ENCODE results near the gene GPR162. TPM values are rescaled to one million over a fixed set of nuclear protein-coding genes. Genes with fewer than 3 reads are reported as not detected.

Gene GPR162
- total and polyA plus RNA-seq, 4 donors, result 0.59 to 2.4 (median 1.7) TPM

- peak overlapping the region in 1 of 2 donors; percentile 29 for H3K27ac ChIP-seq (ENCODE audit: low read depth in 1 of 2, low read length in 2 of 2)
- no peak for DNase-seq (ENCODE audit: low spot score)
These were observed 29.0 kb upstream of the GPR162 start for GRCh38 chr12:6792522-6793201.

GRCh38 chr12:6795088-6795487 is 26.5 kb upstream of the GPR162 start:
- Histone ChIP-seq H3K9me3 (ENCODE audit: control insufficient read depth in 4 of 4, low read length in 3 of 4) (no peaks in the 10 kb centered on the region), H3K27me3 (ENCODE audit: control insufficient read depth in 4 of 4, insufficient read depth in 4 of 4, low read length in 3 of 4) (no peaks in the 10 kb centered on the region), H3K9ac (ENCODE audit: low read depth in 1 of 2, low read length in 2 of 2) (no peak overlapping the region), H3K4me3 (ENCODE audit: low read depth in 1 of 3, low read length in 3 of 3) (no peak overlapping the region), H3K27ac (ENCODE audit: low read depth in 1 of 2, low read length in 2 of 2) (no peak overlapping the region), H3K4me1 (ENCODE audit: control insufficient read depth in 4 of 4, insufficient read depth in 4 of 4, low read length in 3 of 4) (peaks cover 0 to 15% (median 4%) of the 10 kb centered on the region in 4 donors), H3K36me3 (ENCODE audit: control insufficient read depth in 4 of 4, insufficient read depth in 3 of 4, low read depth in 1 of 4, low read length in 3 of 4) (no peaks in the 10 kb centered on the region)
- no peak for DNase-seq (ENCODE audit: low spot score)
- TF ChIP-seq HNF4G (IDR thresholded peaks at IDR 0.05) (no peak), NR2F2 (IDR thresholded peaks at IDR 0.05) (no peak), FOXA2 (IDR thresholded peaks at IDR 0.05) (no peak), MAX (IDR thresholded peaks at IDR 0.05) (no peak), EGR1 (IDR thresholded peaks at IDR 0.05; ENCODE audit: low read depth in 2 of 2) (no peak), JUND (IDR thresholded peaks at IDR 0.05) (no peak), ZBTB33 (IDR thresholded peaks at IDR 0.05) (no peak), HNF4A (conservative IDR thresholded peaks at IDR 0.05) (no peak), RAD21 (IDR thresholded peaks at IDR 0.05) (no peak), GABPA (IDR thresholded peaks at IDR 0.05 in 1 of 2, conservative IDR thresholded peaks at IDR 0.05 in 1 of 2) (no peak), ATF3 (IDR thresholded peaks at IDR 0.05) (no peak), SP1 (IDR thresholded peaks at IDR 0.05) (no peak), TAF1 (conservative IDR thresholded peaks at IDR 0.05) (no peak)
- TF ChIP-seq, protein P1, sequence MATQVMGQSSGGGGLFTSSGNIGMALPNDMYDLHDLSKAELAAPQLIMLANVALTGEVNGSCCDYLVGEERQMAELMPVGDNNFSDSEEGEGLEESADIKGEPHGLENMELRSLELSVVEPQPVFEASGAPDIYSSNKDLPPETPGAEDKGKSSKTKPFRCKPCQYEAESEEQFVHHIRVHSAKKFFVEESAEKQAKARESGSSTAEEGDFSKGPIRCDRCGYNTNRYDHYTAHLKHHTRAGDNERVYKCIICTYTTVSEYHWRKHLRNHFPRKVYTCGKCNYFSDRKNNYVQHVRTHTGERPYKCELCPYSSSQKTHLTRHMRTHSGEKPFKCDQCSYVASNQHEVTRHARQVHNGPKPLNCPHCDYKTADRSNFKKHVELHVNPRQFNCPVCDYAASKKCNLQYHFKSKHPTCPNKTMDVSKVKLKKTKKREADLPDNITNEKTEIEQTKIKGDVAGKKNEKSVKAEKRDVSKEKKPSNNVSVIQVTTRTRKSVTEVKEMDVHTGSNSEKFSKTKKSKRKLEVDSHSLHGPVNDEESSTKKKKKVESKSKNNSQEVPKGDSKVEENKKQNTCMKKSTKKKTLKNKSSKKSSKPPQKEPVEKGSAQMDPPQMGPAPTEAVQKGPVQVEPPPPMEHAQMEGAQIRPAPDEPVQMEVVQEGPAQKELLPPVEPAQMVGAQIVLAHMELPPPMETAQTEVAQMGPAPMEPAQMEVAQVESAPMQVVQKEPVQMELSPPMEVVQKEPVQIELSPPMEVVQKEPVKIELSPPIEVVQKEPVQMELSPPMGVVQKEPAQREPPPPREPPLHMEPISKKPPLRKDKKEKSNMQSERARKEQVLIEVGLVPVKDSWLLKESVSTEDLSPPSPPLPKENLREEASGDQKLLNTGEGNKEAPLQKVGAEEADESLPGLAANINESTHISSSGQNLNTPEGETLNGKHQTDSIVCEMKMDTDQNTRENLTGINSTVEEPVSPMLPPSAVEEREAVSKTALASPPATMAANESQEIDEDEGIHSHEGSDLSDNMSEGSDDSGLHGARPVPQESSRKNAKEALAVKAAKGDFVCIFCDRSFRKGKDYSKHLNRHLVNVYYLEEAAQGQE (IDR thresholded peaks at IDR 0.05), result no peak
- WGBS, result 88% methylated on average over 2 of the region's 2 CpGs

More at GRCh38 chr12:6792522-6793201, 29.0 kb upstream of the GPR162 start:
- 57% methylated on average over 12 of the region's 12 CpGs for WGBS
- no peak overlapping the region for H3K4me3 ChIP-seq (ENCODE audit: low read depth in 1 of 3, low read length in 3 of 3)
- H3K9me3 ChIP-seq (ENCODE audit: control insufficient read depth in 4 of 4, low read length in 3 of 4), result no peaks in the 10 kb centered on the region
- no peaks in the 10 kb centered on the region for H3K27me3 ChIP-seq (ENCODE audit: control insufficient read depth in 4 of 4, insufficient read depth in 4 of 4, low read length in 3 of 4)
- H3K4me1 ChIP-seq (ENCODE audit: control insufficient read depth in 4 of 4, insufficient read depth in 4 of 4, low read length in 3 of 4), result peaks cover 0 to 15% (median 4%) of the 10 kb centered on the region in 4 donors
- H3K36me3 ChIP-seq (ENCODE audit: control insufficient read depth in 4 of 4, insufficient read depth in 3 of 4, low read depth in 1 of 4, low read length in 3 of 4), result no peaks in the 10 kb centered on the region
- peak overlapping the region in 1 of 2 donors; percentile 51 for H3K9ac ChIP-seq (ENCODE audit: low read depth in 1 of 2, low read length in 2 of 2)
- TF ChIP-seq FOXA1 (IDR thresholded peaks at IDR 0.05), result no peak
- no peak for TF ChIP-seq EGR1 (IDR thresholded peaks at IDR 0.05; ENCODE audit: low read depth in 2 of 2)
